IPS-11a (cell line): ENCODE measurements around the gene KRTAP12-1.
"Not testable (repeated sequence)": the region's sequence is repeated elsewhere in the genome, so short reads cannot be mapped to it uniquely, and the experiment has no call there.

Experiments
- H3K4me3 ChIP-seq: one replicate; pipeline ENCODE4 v1.5.1; 2013; ENCODE audit warnings: low read depth, low read length, control low read depth

The KRTAP12-1 gene

GRCh38 chr21:44699502-44700001 lies 17.6 kb upstream of the KRTAP12-1 start:
- H3K4me3 ChIP-seq = no peak overlapping the region

GRCh38 chr21:44697811-44698734 lies 16.1 kb upstream of the KRTAP12-1 start:
- H3K4me3 ChIP-seq = no peak overlapping the region

GRCh38 chr21:44697172-44697810 lies 15.3 kb upstream of the KRTAP12-1 start, which contains the start of gene KRTAP10-12:
Gene KRTAP10-12 (plus strand): TSS chr21:44697172. CDS start chr21:44697202, 30 bp downstream.
- H3K4me3 ChIP-seq = not testable (repeated sequence)

GRCh38 chr21:44696572-44696971 lies 14.6 kb upstream of the KRTAP12-1 start:
- no peak overlapping the region for H3K4me3 ChIP-seq

- H3K4me3 ChIP-seq = no peak overlapping the region
Measured at GRCh38 chr21:44695641-44696040, 13.7 kb upstream of the KRTAP12-1 start.

GRCh38 chr21:44695184-44695583 lies 13.2 kb upstream of the KRTAP12-1 start:
- no peak overlapping the region for H3K4me3 ChIP-seq

GRCh38 chr21:44694776-44695175 lies 12.8 kb upstream of the KRTAP12-1 start:
- H3K4me3 ChIP-seq = no peak overlapping the region

- no peak overlapping the region for H3K4me3 ChIP-seq
Measured at GRCh38 chr21:44692798-44693512, 11.0 kb upstream of the KRTAP12-1 start.

- no peak overlapping the region for H3K4me3 ChIP-seq
Measured at GRCh38 chr21:44691686-44692085, 9.7 kb upstream of the KRTAP12-1 start.

- not testable (repeated sequence) for H3K4me3 ChIP-seq
Measured at GRCh38 chr21:44689740-44690139, 7.8 kb upstream of the KRTAP12-1 start.

GRCh38 chr21:44687671-44688070 lies 5.7 kb upstream of the KRTAP12-1 start:
- no peak overlapping the region for H3K4me3 ChIP-seq

- H3K4me3 ChIP-seq = no peak overlapping the region
Measured at GRCh38 chr21:44686843-44687561, 5.0 kb upstream of the KRTAP12-1 start.

GRCh38 chr21:44686000-44686781 lies 4.2 kb upstream of the KRTAP12-1 start:
- no peak overlapping the region for H3K4me3 ChIP-seq

- not testable (repeated sequence) for H3K4me3 ChIP-seq
Measured at GRCh38 chr21:44685050-44685449, 3.1 kb upstream of the KRTAP12-1 start.

GRCh38 chr21:44684483-44684882 lies 2.5 kb upstream of the KRTAP12-1 start:
- no peak overlapping the region for H3K4me3 ChIP-seq

- H3K4me3 ChIP-seq = no peak overlapping the region
Measured at GRCh38 chr21:44684077-44684476, 2.1 kb upstream of the KRTAP12-1 start.

GRCh38 chr21:44682580-44683151 lies 703 bp upstream of the KRTAP12-1 start:
- H3K4me3 ChIP-seq = no peak overlapping the region

- H3K4me3 ChIP-seq = no peak overlapping the region
Measured at GRCh38 chr21:44681152-44681551, 811 bp downstream of the KRTAP12-1 start.

- H3K4me3 ChIP-seq = no peak overlapping the region
Measured at GRCh38 chr21:44677881-44678280, 4.1 kb downstream of the KRTAP12-1 start.
